ENCODE data around the gene GARIN3. TPM values are rescaled to one million over a fixed set of nuclear protein-coding genes. Genes with fewer than 3 reads are reported as not detected.

GARIN3 gene
- total RNA-seq, 1 experiment from 2014 or later: not detected

- no peak overlapping the region for H3K4ac ChIP-seq (ENCODE audit: low read depth, low read length)
- H2BK20ac ChIP-seq (ENCODE audit: low read depth, low read length, poor library complexity, severe bottlenecking): no peak overlapping the region
- H3K4me2 ChIP-seq (ENCODE audit: insufficient read depth, insufficient read length, low read length): no peak overlapping the region
- no peaks in the 10 kb centered on the region for H3K9me3 ChIP-seq (ENCODE audit: control insufficient read depth, low read depth, low read length)
- no peak overlapping the region for H3K18ac ChIP-seq (ENCODE audit: insufficient read length, low read depth, low read length)
- no peaks in the 10 kb centered on the region for H3K79me2 ChIP-seq (ENCODE audit: insufficient read depth, low read length)
- no peak overlapping the region for H4K8ac ChIP-seq (replicated peaks; ENCODE audit: insufficient read length, low read depth, low read length)
- no peaks in the 10 kb centered on the region for H3K23me2 ChIP-seq (ENCODE audit: insufficient read length, low read depth, low read length, poor library complexity, severe bottlenecking)
- no peak overlapping the region for H3K4me3 Mint-ChIP-seq
- no peak overlapping the region for H3K56ac ChIP-seq (ENCODE audit: insufficient read length, low read depth, low read length)
- no peak overlapping the region for H4K5ac ChIP-seq (ENCODE audit: insufficient read length, low read depth, low read length)
- H3K79me1 ChIP-seq (ENCODE audit: insufficient read depth, low read depth, low read length, poor library complexity, severe bottlenecking): no peaks in the 10 kb centered on the region
- no peak overlapping the region for H3K27ac ChIP-seq (ENCODE audit: insufficient read length, low read depth, low read length)
- H2AFZ ChIP-seq (ENCODE audit: low read length): no peak overlapping the region
- no peaks in the 10 kb centered on the region for H3K27me3 Mint-ChIP-seq (ENCODE audit: low read depth)
- no peak overlapping the region for H3T11ph ChIP-seq (ENCODE audit: low read length)
- no peak overlapping the region for H3K9ac ChIP-seq (ENCODE audit: extremely low read depth, insufficient read length, low read length)
- H2AK5ac ChIP-seq (ENCODE audit: insufficient read length, low read length): no peak overlapping the region
- no peaks in the 10 kb centered on the region for H4K20me1 ChIP-seq (ENCODE audit: control insufficient read depth, insufficient read depth, insufficient read length)
- no peak overlapping the region for H2BK15ac ChIP-seq (ENCODE audit: low read depth, low read length)
- H2BK120ac ChIP-seq (ENCODE audit: low read depth, low read length, poor library complexity, severe bottlenecking): no peak overlapping the region
- no peak for DNase-seq
- peaks cover 0 to 7% (median 0%) of the 10 kb centered on the region in 3 experiments; a peak in 2 of 7 replicates for H3K36me3 Mint-ChIP-seq (ENCODE audit: insufficient read depth in 1 of 3, low read depth in 3 of 3)
- no peak overlapping the region for H2BK12ac ChIP-seq (ENCODE audit: insufficient read length, low read depth, low read length)
- no peak overlapping the region for H2BK5ac ChIP-seq (ENCODE audit: insufficient read length, low read length)
- no peak overlapping the region for H4K91ac ChIP-seq (ENCODE audit: insufficient read length, low read depth, low read length)
- peaks cover 0 to 6% of the 10 kb centered on the region in 2 experiments; a peak in 2 of 4 replicates for H3K4me1 Mint-ChIP-seq
- TF ChIP-seq CTCF (conservative IDR thresholded peaks at IDR 0.05): no peak
- WGBS (ENCODE audit: extremely low coverage, insufficient read length, low lambda C conversion rate): no CpG with 5 or more reads among the region's 6 CpGs
- H3K27me3 ChIP-seq (ENCODE audit: insufficient read depth, low read length): no peaks in the 10 kb centered on the region
- H3K23ac ChIP-seq (ENCODE audit: insufficient read length, low read depth, low read length): no peak overlapping the region
- no peaks in the 10 kb centered on the region for H3K4me1 ChIP-seq (ENCODE audit: insufficient read depth, low read length)
- no peak overlapping the region for H3K27ac Mint-ChIP-seq
- H3K14ac ChIP-seq (ENCODE audit: insufficient read depth, low read length): no peak overlapping the region
- peaks cover 4 to 6% of the 10 kb centered on the region in 2 experiments; a peak in 3 of 5 replicates for H3K9me3 Mint-ChIP-seq
Measured at GRCh38 chr5:157205708-157206107, 39.6 kb upstream of the GARIN3 start.

Measured in H9 (cell line).